Erythroblast (primary cell): Measurements from ENCODE around the gene GFI1B.

Experiments used
- GATA1 ChIP-seq: IDR thresholded peaks from 2 replicates; pipeline ENCODE4 v1.6.1; 2011; ENCODE audit warnings: low read depth, mild to moderate bottlenecking, control low read depth, low read length, moderate library complexity
- POLR2A ChIP-seq: IDR thresholded peaks from 2 replicates; pipeline ENCODE4 v1.6.1; 2011; ENCODE audit warnings: mild to moderate bottlenecking, low read length

DNA sequence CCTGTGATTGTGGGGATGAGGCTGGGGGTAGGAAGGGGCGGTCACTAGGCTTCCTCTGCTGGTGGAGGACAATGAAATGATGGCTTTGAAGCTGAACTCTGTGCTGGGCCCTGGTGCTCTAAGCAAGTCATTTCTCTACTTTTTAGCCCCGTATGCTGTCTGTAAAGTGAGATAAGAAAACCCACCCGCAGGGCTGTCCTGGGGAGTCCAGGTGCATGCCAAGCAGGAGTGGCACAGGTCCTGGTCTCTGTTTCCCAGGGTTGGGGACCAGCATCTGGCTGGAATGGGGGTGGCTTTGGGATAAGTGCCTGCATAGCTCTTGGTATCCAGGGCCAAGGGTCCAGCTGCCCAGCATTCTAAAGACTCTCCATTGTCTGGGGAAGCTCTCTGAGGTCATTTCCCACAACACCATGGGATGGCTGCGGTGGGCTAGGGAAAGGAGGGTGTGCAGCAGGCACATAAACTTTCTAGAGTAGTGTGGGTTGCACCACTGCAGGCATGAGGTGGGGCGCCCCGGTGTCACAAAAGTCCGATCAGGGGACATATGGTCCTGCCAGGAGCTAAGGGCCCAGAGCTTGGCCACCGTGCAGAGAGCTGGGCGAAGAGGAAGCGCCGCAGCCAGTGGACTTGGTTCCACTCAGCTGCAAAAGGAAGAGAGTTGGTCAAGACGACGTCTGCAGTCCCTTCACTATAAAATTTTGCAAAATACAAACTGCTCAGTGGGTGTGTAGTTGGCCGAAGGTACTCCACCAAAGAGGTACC lies 26.7 kb downstream of the GFI1B start:
- TF ChIP-seq POLR2A (no peak), GATA1 (no peak)
